Medulla oblongata (tissue), 1 donor: ENCODE measurements around the gene ACSF3.

Experiments
- DNase-seq: peaks from one replicate; pipeline ENCODE4 v3.0.0-alpha.2; 2015; ENCODE audit errors: extremely low spot score

The ACSF3 gene

DNA sequence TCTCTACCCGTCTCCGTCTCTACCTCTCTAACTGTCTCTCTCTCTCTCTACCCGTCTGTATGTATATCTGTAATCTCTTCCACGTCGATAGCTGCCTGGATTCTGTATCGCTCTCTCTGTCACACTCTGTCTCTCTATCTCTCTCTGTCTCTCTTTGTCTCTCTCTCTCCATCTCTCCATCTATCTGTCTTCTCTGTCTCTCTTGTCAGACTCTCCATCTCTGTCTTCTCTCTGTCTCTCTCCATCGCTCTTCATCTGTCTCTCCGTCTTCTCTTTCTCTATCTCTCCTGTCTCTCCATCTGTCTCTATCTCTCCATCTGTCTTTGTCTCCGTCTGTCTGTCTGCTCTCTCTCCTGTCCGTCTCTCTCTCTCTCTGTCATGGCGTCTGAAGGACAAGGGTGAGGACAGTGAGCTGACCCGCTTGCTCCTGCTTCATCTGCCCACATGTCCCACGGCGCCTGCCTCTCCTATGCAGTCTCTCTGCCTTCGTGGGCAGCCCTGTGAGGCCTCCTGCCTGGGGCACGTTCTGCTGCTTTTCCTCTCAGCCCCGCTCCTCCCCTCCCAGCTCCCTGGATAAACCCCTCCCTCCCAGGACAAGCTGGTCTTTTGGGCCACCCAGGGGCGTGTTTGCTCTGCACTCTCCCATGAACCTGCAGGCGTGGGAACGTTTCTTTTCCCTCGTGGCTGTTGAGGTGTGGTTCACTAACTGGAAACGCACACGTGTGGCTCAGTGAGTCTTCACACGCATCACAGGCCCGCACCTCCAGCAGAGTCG lies 18.9 kb downstream of the ACSF3 start:
- DNase-seq: no peak

DNA sequence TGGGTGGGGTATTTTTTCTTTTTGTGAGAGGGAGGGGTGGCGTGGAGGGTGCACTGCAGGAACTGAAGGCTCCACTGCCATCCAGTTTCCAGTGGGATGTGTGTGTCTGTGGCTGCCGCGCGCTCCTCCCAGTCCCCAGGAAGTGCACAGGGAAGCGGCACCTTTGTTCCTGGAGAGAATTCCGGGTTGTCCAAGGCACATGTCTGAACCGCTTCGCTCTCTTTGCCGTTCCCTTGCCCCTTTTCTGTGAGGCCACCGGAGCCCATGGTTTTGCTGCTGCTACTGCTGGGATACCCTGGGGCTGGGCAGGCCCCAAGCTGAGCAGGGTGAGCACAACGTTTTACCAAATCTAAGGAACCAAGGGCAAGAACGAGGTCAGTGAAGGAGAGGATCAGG lies 19.5 kb downstream of the ACSF3 start:
- DNase-seq: no peak

DNA sequence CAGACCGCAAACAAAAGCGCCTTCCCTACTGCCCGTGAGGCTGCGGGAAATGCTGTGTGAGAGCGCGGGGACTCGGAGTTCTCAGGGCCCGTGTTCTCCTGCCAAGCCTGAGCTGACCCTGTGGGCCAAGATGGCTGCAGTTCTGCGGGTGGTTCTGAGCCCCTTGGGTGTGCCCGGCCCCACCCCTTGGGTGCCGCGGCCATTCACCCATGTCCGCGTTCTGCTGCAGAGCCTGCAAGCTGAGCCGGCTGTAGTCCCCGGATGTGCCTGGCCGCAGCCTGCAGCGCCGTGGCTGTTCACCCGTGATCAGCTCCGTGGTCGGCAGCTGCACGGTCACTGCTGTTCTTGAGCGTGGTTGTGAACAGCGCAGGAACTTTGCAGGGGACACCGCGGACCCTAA lies 20.0 kb downstream of the ACSF3 start:
- no peak for DNase-seq

DNA sequence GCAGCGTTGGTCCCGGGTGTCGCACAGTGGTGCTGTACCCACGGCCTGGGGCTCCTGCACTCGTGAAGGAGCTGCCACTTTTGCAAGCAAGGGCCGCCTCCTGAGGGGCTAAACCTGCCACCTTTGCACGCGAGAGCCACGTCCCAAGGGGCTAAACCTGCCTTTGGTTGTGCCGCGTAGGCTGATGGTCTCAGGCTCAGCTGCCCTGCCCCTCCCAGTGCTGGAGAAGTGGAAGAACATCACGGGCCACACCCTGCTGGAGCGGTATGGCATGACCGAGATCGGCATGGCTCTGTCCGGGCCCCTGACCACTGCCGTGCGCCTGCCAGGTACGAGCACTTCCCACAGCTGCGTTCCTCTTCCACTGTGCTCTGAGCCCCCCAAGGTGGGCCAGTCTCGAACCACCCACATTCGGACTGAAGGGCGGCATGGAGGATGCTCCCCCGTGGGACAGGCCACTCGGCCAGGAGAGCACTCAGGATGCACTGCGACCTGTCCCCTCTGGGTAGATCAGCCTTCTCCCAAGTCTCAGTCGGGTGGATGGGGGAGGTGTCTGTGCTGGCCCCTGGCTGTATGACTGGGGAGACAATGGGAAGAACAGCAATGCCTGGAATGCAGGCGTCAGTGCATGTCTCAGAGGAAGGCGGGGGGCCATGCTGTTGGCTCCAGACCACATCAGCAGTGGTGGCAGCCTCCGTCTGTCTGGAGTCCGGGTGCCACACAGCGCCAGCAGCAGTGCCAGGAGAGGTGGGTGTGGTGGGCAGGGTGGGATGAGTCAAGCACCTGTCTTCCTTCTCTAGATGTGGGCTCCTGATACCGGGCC lies 20.7 kb downstream of the ACSF3 start:
- no peak for DNase-seq

DNA sequence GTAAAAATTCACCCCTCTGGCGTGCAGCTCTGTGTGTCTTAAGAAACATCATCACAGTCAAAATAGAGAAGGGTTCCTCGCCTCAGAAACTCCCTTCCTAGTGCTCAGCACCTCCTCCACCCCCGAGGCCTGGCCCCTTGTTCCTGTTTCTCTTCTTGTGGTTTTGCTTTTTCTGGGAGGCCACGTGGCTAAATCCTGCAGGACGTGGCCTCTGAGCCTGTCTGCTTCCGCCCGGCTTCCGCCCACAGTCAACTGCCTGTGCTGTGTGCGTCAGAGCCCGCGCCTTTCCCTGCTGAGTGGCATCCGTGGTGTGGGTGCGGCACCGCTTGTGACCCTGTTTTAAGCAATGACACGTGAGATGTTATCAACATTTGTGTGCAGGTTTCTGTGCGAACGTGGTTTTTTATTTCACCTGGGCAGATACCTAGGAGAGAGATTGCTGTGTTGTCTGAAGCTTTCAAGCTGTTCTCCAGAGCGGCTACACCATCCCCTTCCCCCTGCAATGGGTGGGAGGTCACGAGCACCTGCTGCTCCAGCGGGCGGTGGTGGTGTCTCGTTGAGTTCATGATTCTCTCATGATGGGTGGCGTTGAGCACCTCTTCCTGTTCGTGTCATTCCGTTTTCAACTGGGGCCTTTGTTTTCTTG lies 21.7 kb downstream of the ACSF3 start:
- DNase-seq: peak; percentile 85

DNA sequence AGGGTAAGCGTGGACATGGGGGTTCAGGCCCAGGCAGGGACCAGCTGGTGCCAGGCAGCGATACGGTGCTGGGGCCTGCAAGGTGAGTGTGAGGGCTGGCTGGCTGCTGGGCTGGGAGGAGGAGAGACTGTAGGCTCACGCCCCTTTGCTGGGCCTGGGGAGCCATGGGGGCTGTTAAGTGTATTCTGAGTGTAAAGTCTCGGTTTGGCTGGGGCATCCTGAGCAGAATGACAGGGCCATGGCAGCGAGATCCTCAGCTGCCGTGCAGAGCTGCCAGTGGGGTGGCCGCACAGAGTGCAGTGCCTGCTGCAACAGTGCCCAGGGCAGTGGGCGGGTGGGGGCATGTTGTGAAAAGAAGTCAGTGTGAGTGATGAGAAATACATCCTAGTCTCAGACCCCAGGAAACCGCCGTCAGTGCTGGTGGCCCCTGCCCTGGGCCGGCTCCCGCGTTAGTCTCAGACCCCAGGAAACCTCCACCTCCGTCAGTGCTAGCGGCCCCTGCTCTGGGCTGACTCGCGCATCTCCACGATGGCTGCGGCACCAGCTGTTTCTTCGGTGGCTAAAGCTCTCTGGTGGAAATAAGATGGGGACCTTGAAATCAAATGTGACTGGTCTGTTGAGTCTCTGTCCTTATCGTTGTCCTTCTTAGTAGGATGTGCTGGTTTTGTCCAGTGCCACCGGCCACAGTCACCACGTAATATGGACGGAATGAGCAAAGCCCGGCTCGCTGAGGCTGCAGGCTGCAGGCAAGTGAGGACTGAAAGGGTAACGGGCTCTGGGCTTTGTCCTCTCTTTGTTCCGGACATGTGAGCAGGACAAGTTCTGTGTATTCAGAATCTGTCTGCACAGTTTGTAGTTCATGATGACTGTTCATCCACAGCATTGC lies 22.9 kb downstream of the ACSF3 start:
- DNase-seq: no peak

DNA sequence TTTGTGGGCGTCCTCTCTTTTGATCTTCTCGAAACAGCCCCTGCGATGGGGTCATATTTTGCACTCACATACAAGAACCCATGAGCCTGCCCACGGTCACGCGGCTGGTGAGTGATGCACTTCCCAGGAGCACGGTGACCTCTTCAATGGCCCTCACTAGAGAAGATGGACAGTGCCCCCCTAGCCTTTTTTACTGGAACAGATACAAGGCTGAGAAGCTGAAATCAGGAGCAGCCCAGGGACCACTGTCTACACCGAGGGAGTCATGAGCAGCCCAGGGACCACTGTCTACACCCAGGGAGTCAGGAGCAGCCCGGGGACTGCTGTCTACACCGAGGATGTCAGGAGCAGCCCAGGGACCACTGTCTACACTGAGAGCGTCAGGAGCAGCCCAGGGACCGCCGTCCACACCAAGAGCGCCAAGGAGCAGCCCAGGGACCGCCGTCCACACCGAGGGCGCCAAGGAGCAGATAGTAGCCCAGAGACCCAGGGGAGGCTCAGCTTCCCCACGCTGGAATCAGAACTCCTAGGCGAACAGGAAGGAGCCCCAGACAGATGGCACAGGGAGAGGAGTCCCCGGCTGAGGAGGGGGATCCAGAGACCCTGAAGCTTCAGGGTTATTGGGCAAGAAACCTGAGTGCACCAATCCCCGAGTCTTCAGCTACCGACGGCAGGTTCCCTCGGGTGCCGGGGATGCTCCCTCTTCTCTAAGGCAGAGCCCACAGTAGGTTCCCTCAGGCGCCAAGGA lies 23.7 kb downstream of the ACSF3 start:
- no peak for DNase-seq

DNA sequence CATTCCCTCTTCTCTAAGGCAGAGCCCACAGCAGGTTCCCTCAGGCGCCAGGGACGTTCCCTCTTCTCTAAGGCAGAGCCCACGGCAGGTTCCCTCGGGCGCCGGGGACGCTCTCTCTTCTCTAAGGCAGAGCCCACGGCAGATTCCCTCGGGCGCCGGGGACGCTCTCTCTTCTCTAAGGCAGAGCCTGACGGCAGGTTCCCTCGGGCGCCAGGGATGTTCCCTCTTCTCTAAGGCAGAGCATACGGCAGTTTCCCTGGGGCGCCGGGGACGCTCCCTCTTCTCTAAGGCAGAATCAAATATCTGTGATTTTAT lies 24.3 kb downstream of the ACSF3 start:
- no peak for DNase-seq

DNA sequence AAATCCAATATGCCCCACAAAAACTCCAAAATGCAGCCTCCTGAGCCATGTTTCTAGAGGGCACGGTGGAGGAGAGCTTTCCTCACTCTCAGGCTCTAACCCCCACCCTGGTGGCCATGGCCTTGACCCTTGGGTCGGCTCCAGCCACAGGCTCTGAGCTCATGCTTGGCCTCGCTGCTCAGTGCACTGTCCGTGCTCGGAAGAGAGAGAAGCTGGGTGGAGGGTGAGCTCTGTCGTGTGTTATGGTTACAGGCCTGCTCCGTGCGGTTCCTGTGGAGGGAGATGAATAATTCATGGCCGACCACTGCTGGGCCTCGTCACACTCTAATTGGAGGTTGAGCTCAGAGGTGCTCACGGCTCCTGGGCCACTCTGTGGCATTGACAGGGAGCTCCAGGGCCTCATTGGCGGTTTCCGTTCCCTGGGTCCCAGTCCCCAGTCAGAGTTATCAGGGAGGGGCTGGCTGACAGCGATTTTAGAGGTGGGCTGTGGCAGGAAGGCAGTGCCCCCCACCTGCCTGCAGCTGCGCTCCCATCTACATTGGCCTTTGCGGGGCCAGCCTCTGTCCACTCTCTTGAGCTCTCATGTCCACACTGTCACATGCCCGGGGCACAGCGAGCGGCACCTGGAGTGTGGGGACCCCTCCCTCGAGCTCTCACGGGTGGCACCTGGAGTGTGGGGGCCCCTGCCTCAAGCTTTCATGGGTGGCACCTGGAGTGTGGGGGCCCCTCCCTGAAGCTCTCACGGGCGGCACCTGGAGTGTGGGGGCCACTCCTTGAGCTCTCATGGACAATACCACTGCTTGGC lies 24.9 kb downstream of the ACSF3 start:
- DNase-seq: no peak

DNA sequence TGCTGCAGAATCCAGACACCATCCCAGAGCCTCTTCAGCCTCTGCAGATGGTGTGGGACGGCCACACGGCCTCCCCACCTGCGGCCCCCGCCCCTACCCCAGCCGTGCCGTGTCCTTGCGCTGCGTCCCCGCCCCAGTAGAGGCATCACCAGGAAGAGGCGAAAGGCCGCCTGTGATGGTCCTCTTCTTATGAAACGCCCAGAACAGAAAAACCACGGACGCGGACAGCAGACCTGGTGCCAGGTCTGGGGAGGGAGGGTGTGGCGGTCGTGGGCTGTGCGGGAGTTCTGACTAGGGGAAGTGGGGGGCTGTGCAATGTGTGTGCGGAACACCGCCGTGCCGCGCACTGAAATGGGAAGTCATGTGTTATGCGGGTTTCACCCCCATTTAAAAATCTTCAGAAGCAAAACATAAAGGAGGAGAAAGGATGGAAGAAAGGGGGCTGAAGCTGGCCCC lies 25.5 kb downstream of the ACSF3 start:
- DNase-seq: no peak

DNA sequence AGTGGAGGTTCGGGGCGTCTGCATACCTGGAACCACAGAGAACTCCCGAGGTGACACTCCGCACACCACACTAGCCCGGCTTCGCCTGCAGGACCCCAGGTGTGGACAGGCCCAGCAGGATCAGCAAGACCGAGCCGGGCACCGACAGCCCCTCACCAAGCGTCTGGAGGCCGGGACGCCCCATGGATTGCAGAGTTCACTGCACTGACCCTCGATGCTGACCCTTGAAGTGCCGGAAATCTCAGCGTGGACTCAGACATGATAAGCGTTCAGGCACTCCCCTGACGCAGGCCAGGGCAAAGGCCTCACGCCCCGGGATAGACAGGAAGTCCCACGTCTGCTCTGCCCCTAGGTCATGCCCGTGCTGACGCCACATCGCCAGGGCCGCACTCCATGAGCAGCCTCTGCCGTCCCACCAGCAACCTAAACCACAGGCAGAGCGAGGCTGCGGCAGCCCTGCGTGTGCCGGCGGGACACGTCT lies 26.0 kb downstream of the ACSF3 start:
- DNase-seq: no peak

DNA sequence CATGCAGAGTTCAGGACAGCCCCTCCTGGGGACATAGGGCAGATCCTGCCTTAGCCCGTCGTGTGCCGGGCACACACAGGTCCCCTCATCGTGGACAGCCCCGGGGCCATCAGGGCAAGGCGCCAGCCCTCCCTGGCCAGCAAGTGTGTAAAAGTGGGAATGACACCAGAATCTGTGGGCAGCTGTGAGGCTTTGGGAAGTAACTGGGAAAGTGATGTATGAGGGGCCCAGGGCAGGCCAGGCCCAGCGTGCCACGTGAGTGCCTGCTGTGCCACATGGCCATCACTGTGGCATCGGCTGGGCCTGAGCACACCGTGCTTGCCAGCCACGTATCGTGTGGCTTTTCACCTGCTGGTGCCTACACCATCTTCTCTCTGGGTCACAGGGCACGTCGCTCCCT lies 26.6 kb downstream of the ACSF3 start:
- DNase-seq: no peak

DNA sequence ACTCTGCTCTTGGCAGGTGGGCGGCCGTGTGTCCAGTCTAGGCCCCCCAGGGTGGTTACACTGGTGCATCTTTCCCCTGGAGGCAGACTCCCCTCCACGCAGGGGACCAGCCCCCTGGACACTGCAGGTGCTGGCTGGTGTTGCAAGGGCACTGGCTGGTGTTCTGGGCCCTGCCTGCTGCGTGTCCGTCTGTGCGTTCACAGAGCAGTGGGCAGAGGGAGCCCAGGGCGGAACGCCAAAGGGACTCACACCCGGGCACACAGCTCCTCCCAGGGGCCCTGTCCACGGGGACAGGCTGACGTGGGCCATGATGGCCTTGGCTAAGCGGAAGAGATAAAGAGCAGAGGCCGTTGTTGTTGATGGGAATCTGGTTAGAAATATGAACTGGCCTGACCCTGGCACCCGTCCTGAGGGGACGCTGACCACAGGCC lies 27.3 kb downstream of the ACSF3 start:
- DNase-seq: no peak

DNA sequence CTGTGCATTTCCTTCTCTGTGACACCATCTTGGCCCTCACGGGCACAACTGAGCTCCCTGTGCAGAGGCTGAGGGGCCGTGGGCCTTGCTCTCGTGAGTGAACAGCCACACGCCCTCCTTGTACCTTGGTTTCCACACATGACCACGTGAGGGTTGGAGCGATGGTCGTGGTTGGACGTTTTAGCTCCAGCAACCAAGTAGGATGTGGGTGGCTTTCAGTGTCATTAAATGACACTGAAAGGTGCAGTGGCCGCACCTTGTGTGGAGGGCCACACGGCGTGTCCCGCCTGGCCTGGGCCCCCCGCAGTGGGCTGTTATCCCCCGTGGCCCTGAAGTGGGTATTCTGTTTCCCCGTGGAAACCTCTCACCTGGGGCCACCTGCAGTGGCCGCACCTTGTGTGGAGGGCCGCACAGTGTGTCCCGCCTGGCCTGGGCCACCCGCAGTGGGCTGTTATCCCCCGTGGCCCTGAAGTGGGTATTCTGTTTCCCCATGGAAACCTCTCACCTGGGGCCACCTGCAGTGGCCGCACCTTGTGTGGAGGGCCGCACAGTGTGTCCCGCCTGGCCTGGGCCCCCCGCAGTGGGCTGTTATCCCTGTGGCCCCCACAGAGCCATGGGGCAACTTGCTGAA lies 28.2 kb downstream of the ACSF3 start:
- DNase-seq: no peak

DNA sequence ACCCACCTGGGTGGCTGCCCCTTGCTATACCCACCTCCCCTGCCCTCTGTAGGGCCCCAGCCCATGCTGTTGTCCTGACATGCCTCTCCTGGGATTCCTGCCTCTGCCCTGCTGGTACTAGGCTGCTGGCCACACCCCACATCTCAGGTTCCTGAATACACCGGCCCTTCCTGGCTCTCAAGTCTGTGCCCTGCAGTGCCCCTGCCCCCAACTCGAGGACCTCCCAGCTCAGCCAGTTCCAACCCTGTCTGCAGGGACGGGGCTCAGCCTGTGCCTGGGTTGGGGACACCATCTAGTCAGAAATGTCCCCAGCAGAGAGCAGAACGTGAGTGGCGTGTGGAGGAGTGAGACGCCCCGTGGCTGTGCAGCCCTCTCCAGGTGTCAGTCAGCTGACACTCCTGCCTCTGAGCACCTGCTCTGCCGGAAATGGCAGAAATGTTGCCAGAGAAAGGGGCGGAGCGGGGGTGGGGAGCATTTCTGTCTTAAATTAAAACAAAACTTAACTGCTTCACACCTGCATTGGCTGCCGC lies 28.7 kb downstream of the ACSF3 start:
- no peak for DNase-seq

DNA sequence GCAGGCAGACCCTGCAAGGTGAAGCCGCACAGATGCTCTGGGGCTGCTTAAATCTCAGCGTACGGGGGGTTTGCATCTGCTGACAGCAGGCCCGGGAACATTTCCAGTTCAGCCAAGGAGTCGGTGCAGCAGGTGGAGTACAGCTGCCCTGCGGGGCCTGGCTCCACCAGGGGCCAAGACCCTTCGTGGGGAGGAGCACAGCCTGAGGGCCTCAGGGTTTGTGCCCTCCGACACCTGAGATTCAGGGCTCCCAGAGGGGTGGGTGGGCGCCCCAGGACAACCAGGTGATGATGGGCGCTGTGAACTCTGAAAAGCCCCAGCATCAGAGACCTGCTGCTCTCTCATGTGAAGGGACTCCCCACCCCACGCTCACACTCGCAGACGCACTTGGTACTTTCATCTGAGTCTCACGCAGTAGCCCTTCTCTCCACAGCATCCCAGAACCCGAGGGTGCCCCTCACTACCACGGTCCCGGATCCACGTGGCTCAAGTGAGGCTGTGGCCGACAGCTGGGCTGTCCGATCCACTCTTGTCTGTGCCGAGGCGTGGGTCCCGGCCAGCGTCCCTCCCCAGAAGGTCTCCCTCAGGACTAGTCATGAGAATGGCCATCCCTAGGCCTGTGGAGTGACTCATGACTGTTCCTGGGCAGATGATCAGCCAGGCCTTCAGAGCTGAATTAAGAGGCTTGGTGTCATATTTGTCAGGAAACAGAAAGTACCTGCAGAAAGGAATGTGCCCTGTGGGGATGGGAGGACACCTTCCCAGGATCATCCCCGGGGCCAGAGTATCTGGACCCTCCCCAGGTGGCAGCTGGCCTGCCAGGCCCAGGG lies 29.6 kb downstream of the ACSF3 start:
- no peak for DNase-seq

DNA sequence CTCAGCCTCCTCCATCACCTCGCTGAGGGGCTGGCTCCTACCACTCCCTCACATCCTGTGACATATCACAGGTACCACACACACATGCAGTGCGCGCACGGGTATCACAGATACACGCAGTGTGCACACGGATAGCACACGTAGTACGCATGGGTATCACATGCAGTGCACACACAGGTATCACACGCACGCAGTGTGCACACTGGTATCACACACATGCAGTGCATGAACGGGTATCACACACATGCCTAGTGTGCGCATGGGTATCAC lies 30.1 kb downstream of the ACSF3 start:
- DNase-seq: no peak

DNA sequence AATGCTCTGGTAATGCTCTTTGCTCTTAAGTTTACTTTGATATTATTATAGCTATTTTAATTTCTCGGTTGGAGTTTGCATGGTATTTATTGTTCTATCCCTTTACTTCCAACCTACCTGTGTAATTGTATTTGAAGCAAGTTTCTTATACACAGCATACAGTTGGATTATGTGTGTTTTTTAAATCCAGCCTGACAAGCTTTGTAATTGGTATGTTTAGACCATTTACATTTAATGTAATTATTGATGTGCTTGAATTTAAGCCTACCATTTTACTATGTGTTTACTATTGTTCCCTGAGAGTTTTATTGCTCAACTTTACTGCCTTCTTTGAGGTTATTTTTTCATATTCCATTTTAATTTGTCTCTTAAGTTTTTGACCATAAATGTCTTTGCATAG lies 35.7 kb downstream of the ACSF3 start:
- DNase-seq: no peak

DNA sequence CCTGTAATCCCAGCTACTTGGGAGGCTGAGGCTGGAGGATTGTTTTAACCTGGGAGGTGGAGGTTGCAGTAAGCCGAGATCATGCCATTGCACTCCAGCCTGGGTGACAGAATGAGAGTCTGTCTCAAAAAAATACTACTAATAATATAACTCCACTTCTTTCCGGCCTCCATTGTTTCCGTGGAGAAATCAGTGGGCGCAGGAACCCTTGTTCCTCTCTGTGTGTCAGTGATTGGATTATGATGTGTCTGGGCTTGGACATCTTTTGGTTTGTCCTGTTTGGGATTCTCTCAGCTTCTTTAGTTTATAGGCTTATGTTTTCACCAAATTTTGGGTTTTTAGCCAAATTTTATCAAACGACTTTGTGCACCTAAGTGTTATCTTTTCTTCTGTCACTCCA lies 36.8 kb downstream of the ACSF3 start:
- DNase-seq: no peak
